GM13977 (cell line): Measurements from ENCODE around the gene KRT12.

Source experiments
- DNase-seq: peaks from one replicate; pipeline ENCODE4 v3.0.0; 2012; ENCODE audit warnings: low spot score
- in situ Hi-C: fragments of 300-500 bp; cut with MboI; formaldehyde crosslinking; loops from one replicate; pipeline ENCODE4 v1.12.0; 2022; ENCODE audit warnings: low sequenced_read_pairs, low pct_unique_long_range_greater_than_20kb, mixed read lengths, inconsistent platforms; ENCODE audit not compliant: unreplicated experiment
- TF ChIP-seq, protein P1 (sequence below): IDR thresholded peaks from 2 replicates; pipeline ENCODE4 v1.5.1; 2012; ENCODE audit warnings: mild to moderate bottlenecking, control low read depth; ENCODE audit not compliant: insufficient read depth; ENCODE audit errors: extremely low read depth, missing control alignments

KRT12 gene

DNA sequence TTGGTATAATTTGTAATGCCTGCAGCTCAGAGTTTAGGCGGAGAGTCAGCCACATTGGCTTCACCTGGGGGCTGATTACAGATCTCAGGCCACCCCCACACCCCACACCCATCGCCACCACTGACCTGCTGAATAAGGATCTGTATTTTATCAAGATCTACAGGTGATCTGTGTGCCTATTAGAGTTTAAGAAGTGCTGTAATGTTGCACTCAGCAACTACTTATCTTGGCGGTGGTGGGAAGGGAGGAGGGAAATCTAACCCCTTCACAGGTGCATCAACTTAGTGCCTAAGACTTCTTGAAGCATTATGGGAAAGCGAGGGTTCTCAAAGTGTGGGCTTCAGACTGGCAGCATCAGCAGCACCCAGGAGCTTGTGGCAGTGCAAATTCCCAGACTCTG lies 35.5 kb upstream of the KRT12 start:
- no peak for DNase-seq
- in situ Hi-C loops = loop anchor here (25.0 kb wide), 1 partner anchor 760 kb away; no protein-coding TSS in a partner anchor
- TF ChIP-seq, protein P1, sequence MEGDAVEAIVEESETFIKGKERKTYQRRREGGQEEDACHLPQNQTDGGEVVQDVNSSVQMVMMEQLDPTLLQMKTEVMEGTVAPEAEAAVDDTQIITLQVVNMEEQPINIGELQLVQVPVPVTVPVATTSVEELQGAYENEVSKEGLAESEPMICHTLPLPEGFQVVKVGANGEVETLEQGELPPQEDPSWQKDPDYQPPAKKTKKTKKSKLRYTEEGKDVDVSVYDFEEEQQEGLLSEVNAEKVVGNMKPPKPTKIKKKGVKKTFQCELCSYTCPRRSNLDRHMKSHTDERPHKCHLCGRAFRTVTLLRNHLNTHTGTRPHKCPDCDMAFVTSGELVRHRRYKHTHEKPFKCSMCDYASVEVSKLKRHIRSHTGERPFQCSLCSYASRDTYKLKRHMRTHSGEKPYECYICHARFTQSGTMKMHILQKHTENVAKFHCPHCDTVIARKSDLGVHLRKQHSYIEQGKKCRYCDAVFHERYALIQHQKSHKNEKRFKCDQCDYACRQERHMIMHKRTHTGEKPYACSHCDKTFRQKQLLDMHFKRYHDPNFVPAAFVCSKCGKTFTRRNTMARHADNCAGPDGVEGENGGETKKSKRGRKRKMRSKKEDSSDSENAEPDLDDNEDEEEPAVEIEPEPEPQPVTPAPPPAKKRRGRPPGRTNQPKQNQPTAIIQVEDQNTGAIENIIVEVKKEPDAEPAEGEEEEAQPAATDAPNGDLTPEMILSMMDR = no peak

DNA sequence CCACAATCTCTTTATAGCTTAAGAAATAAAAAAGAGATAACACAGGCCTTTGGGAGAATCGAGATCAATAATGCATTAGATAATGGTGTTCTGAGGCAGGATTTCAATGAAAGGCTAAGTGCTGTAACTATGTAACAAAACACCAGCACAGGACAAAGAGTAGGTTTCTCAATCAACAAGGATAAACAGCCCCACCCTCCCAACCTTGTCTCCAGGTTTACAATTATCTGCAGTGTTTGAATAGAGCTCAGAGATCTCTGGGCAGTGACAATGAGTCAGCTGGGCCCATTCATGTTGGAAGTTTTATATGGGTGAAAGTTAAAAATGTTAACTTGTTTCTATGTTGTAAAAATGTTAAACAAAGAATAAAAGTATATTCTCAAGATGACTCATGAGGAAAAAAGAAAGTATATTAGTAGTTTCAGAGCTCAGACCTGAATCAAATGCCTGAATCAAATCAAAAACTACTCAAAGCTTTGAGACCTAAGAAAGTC lies 35.0 kb upstream of the KRT12 start:
- in situ Hi-C loops = loop anchor here (25.0 kb wide), 1 partner anchor 760 kb away; no protein-coding TSS in a partner anchor
- TF ChIP-seq, protein P1 = no peak
- no peak for DNase-seq

- in situ Hi-C loops = loop anchor here (25.0 kb wide), 1 partner anchor 761 kb away; no protein-coding TSS in a partner anchor
- DNase-seq = no peak
These were observed 33.9 kb upstream of the KRT12 start for GRCh38 chr17:40900809-40901356.

DNA sequence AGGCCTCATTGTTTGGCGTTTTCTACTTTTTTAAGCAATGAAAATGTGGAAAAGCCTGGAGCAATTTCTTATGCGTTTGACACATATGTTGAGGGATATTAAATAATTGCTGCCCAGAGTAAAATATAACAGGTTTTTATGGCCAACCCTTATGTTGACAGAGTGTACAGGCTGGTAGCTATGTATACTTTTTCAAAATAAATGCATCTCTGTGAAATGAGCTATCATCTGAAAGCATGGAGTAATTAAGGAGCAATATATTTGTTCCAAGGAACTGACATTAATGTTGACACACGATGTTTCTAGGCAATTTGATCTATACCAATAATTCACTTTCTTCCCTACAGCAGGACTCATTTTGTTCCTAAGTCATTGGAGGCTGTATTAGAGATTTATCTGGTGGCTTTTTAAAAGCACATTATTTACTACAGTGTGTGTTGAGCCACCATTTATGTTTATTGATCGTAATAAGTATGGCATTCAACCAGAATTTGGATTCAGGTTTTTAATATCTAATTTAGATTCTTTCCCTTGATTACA lies 30.0 kb upstream of the KRT12 start:
- in situ Hi-C loops = no loop called here
- DNase-seq = no peak
- TF ChIP-seq, protein P1 = no peak

More at GRCh38 chr17:40900809-40901356, 33.9 kb upstream of the KRT12 start:
- TF ChIP-seq, protein P1 = no peak

DNA sequence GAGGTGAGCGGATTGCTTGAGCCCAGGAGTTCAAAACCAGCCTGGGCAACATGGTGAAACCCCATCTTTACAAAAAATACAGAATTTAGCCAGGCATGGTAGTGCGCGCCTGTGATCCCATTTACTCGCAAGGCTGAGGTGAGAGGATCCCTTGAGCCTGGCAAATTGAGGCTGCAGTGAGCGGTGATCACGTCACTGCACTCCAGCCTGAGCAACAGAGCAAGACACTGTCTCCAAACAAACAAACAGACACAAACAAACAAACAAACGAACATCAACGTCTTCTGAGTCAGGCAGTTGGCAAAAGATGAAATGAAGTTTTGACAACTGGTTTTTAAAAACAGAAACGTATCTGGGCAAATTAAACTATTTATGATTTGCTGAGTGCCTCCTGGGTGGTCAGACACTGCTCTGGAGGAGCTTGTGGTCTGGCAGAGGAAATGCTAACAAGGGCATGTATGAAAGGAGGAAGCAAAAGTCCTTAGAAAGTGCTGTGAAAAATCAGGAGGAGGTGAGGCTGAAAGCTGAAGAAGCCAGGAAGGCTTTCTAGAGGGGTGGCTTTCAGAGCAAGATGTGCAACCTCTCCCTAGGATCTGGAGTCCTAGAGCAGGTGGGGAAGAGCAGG lies 28.2 kb upstream of the KRT12 start:
- TF ChIP-seq, protein P1 = no peak
- DNase-seq = no peak
- in situ Hi-C loops = no loop called here

GRCh38 chr17:40888196-40888720 lies 21.2 kb upstream of the KRT12 start:
- TF ChIP-seq, protein P1 = no peak
- in situ Hi-C loops = no loop called here
- DNase-seq = no peak
